ENCODE measurements around the gene OR2AK2. TPM values are rescaled to one million over a fixed set of nuclear protein-coding genes. Genes with fewer than 3 reads are reported as not detected.

OR2AK2 gene
- total RNA-seq, 1 donor from 2014 or later: not detected

DNA sequence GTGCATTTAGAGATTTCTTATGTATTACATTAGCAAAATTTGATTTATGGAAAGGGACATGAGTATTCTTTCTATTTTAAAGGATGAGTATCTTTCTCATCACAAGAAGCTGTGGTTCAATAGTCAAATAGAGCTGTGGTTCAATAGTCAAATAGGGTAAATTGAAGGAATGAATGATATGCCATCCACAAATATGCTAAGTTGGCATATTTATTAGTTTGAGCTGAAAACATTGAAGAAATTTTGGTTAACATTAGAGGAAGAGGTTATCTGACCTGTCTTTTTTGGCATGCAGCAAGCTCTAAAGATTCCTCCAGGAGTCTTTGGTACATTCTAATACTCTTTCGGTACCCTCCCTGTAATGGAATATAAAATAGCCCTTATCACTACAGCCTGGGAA, 11.6 kb upstream of the OR2AK2 start:
- TF ChIP-seq, protein P1, sequence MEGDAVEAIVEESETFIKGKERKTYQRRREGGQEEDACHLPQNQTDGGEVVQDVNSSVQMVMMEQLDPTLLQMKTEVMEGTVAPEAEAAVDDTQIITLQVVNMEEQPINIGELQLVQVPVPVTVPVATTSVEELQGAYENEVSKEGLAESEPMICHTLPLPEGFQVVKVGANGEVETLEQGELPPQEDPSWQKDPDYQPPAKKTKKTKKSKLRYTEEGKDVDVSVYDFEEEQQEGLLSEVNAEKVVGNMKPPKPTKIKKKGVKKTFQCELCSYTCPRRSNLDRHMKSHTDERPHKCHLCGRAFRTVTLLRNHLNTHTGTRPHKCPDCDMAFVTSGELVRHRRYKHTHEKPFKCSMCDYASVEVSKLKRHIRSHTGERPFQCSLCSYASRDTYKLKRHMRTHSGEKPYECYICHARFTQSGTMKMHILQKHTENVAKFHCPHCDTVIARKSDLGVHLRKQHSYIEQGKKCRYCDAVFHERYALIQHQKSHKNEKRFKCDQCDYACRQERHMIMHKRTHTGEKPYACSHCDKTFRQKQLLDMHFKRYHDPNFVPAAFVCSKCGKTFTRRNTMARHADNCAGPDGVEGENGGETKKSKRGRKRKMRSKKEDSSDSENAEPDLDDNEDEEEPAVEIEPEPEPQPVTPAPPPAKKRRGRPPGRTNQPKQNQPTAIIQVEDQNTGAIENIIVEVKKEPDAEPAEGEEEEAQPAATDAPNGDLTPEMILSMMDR (IDR thresholded peaks at IDR 0.05): no peak
- Mint-ChIP-seq H3K4me1 (ENCODE audit: unreplicated experiment) (no peaks in the 10 kb centered on the region), H3K4me3 (ENCODE audit: unreplicated experiment) (no peak overlapping the region), H3K27ac (ENCODE audit: unreplicated experiment) (no peak overlapping the region), H3K9me3 (ENCODE audit: unreplicated experiment) (peaks cover 44% of the 10 kb centered on the region), H3K27me3 (ENCODE audit: unreplicated experiment) (no peaks in the 10 kb centered on the region), H3K36me3 (ENCODE audit: unreplicated experiment) (no peaks in the 10 kb centered on the region)
- no peak for DNase-seq (ENCODE audit: extremely low spot score, unreplicated experiment)

DNA sequence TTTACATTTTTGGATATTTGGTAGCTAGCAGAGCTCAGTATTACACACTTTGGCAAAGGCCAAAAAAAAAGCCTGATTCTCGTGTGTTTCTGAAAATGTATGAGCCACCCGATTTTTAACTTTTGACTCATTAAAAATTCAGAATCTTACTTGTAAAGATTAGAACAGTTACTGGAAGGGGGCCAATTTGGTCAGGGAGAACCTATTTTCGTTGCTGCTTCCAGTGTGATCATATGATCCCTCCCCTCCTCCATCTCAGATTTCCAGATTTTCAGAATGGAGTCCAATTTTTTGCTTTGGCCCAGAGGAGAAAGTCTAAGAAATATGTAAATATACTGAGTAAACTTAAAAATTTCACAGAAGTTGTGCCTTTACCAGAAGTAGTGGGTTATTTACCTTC, 3.2 kb upstream of the OR2AK2 start:
- Mint-ChIP-seq H3K27ac (ENCODE audit: unreplicated experiment) (no peak overlapping the region), H3K4me1 (ENCODE audit: unreplicated experiment) (no peaks in the 10 kb centered on the region), H3K4me3 (ENCODE audit: unreplicated experiment) (no peak overlapping the region), H3K27me3 (ENCODE audit: unreplicated experiment) (no peaks in the 10 kb centered on the region), H3K9me3 (ENCODE audit: unreplicated experiment) (peaks cover 37% of the 10 kb centered on the region), H3K36me3 (ENCODE audit: unreplicated experiment) (no peaks in the 10 kb centered on the region)
- TF ChIP-seq, protein P1 (IDR thresholded peaks at IDR 0.05): no peak
- DNase-seq (ENCODE audit: extremely low spot score, unreplicated experiment): no peak

DNA sequence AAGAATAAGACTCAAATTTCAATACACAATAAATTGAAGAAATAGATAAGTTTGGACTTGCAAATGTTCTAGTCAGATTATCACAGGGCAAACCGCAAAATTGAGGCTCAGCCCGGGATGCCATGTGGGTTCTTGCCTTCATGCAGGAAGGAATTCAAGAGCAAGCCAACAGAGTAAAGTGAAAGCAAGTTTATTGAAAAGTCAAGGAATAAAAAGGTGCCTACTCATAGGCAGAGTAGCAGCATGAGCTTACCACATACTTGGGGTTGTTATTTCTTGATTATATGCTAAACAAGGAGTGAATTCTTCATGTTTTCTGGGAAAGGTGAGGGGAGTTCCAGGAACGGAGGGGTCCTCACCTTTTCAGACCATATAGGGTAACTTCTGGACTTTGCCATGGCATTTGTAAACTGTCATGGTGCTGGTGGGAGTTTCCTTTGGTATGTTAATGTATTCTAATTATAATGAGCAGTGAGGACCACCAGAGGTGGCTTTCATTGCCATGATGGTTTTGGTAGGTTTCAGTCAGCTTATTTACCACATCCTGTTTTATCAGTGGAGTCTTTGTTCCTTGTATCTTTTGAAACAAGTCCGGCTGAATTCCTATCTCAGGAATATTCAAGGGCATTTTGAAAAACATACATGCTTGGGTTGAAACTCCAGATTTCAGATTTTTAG, 2.0 kb upstream of the OR2AK2 start:
- H3K4me1 Mint-ChIP-seq (ENCODE audit: unreplicated experiment): no peaks in the 10 kb centered on the region
- H3K9me3 Mint-ChIP-seq (ENCODE audit: unreplicated experiment): peaks cover 39% of the 10 kb centered on the region

DNA sequence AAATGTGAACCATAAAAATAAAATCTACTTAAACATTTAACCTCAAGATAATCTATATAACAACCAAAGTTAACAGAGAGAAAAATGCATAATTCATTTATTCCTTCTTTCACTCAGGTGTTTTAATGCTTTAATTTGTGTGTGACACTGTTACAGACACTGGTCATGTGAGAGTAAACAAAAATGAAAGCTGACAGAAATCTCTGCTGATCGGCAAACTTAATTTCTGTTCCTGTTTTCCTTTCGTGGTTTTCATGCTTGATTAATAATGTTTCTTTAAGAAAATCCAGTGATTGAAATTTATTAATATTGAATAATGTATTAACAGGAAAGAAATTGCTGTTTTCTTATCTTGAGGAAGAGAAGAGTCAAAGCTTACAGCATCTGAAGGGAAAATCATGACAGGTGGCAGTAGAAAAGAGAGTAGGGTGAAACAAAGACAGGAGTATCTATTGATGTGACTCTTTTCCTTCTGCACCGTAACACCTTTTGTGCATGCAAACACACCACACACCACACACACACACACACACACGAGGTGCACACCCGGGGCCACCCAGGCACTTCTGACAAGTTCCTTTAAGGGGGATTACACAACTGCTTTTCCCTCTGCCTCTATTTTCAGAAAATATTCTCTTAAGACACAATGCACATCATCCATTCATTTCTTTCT, 1.6 kb downstream of the OR2AK2 start:
- Mint-ChIP-seq H3K27me3 (ENCODE audit: unreplicated experiment) (no peaks in the 10 kb centered on the region), H3K4me3 (ENCODE audit: unreplicated experiment) (no peak overlapping the region), H3K9me3 (ENCODE audit: unreplicated experiment) (peaks cover 43% of the 10 kb centered on the region), H3K27ac (ENCODE audit: unreplicated experiment) (no peak overlapping the region), H3K4me1 (ENCODE audit: unreplicated experiment) (no peaks in the 10 kb centered on the region), H3K36me3 (ENCODE audit: unreplicated experiment) (no peaks in the 10 kb centered on the region)
- DNase-seq (ENCODE audit: extremely low spot score, unreplicated experiment): no peak
- TF ChIP-seq, protein P1 (IDR thresholded peaks at IDR 0.05): no peak

More for the DNA sequence above, 2.0 kb upstream of the OR2AK2 start:
- no peak overlapping the region for H3K27ac Mint-ChIP-seq (ENCODE audit: unreplicated experiment)
- H3K36me3 Mint-ChIP-seq (ENCODE audit: unreplicated experiment): no peaks in the 10 kb centered on the region
- no peak overlapping the region for H3K4me3 Mint-ChIP-seq (ENCODE audit: unreplicated experiment)
- TF ChIP-seq, protein P1 (IDR thresholded peaks at IDR 0.05): no peak
- DNase-seq (ENCODE audit: extremely low spot score, unreplicated experiment): no peak
- no peaks in the 10 kb centered on the region for H3K27me3 Mint-ChIP-seq (ENCODE audit: unreplicated experiment)

DNA sequence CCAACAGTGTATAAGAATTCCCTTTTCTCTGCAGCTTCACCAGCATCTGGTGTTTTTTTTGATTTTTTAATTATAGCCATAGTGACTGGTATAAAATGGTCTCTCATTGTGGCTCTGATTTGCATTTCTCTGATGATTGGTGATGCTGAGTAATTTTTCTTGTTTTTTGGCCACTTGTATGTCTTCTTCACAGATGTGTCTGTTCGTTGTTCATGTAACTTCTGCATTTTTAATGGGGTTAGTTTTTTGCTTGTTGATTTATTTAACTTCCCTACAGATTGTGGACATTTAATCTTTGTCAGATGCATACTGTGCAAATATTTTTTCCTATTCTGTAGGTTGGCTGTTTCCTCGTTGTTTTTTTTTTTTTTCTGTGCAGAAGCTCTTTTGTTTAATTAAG, 28.0 kb downstream of the OR2AK2 start:
- H3K4me3 Mint-ChIP-seq (ENCODE audit: unreplicated experiment): no peak overlapping the region
- H3K4me1 Mint-ChIP-seq (ENCODE audit: unreplicated experiment): no peaks in the 10 kb centered on the region
- no peak overlapping the region for H3K27ac Mint-ChIP-seq (ENCODE audit: unreplicated experiment)
- no peaks in the 10 kb centered on the region for H3K27me3 Mint-ChIP-seq (ENCODE audit: unreplicated experiment)
- H3K36me3 Mint-ChIP-seq (ENCODE audit: unreplicated experiment): no peaks in the 10 kb centered on the region
- TF ChIP-seq, protein P1 (IDR thresholded peaks at IDR 0.05): no peak
- no peak for DNase-seq (ENCODE audit: extremely low spot score, unreplicated experiment)
- H3K9me3 Mint-ChIP-seq (ENCODE audit: unreplicated experiment): peaks cover 52% of the 10 kb centered on the region
